ENCODE data around the gene CPT1A. TPM values are rescaled to one million over a fixed set of nuclear protein-coding genes. Genes with fewer than 3 reads are reported as not detected.

The CPT1A gene
- total and polyA plus RNA-seq, 8 donors: 7.0 to 103 (median 30.1) TPM

GRCh38 chr11:68810164-68810563 lies 31.6 kb downstream of the CPT1A start:
- intact Hi-C loops (cut with DNase I; ENCODE audit: low total_unique reads): no loop called here
- 56 to 79% (median 72%) methylated on average over 7 of the region's 7 CpGs for WGBS, 5 donors
- Histone ChIP-seq H3K9me3 (no peaks in the 10 kb centered on the region), H3K27me3 (no peaks in the 10 kb centered on the region), H3K27ac (no peak overlapping the region), H3K36me3 (peaks cover 38 to 99% (median 93%) of the 10 kb centered on the region in 4 donors), H3K4me1 (peaks cover 0 to 15% (median 11%) of the 10 kb centered on the region in 4 donors), H3K4me3 (no peak overlapping the region)
- TF ChIP-seq POLR2A (IDR thresholded peaks at IDR 0.05): no peak
- no peak for TF ChIP-seq EP300 (IDR thresholded peaks at IDR 0.05)
- no peak for TF ChIP-seq POLR2AphosphoS5 (IDR thresholded peaks at IDR 0.05)
- no peak for TF ChIP-seq CTCF (IDR thresholded peaks at IDR 0.05)
- DNase-seq: peak in 1 of 2 donors; percentile 54

DNA sequence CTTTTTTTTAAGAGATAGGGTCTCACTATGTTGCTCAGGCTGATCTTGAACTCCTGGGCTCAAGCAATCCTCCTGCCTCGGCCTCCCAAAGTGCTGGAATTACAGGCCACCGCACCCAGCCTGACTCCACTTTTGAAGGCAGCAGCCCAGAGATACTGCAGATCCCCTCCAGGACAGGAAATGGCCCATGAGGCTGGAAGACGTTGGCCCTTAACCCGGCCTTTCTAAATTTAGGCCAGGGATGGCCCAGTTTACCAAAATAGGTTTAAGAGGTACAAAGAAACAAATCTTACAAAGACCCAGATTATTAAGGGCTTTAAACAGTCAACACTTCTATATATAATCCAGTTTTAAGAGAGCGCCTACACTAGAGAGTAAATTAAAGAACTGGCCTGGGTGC lies 32.2 kb downstream of the CPT1A start:
- no peak for DNase-seq
- 75 to 84% (median 81%) methylated on average over 5 of the region's 5 CpGs for WGBS, 5 donors
- Histone ChIP-seq H3K9me3 (no peaks in the 10 kb centered on the region), H3K36me3 (peaks cover 37 to 99% (median 93%) of the 10 kb centered on the region in 4 donors), H3K4me3 (no peak overlapping the region), H3K27ac (no peak overlapping the region), H3K27me3 (no peaks in the 10 kb centered on the region), H3K4me1 (peaks cover 0 to 15% (median 11%) of the 10 kb centered on the region in 4 donors)
- no peak for TF ChIP-seq EP300 (IDR thresholded peaks at IDR 0.05)
- intact Hi-C loops (cut with DNase I; ENCODE audit: low total_unique reads): no loop called here

- Histone ChIP-seq H3K27me3 (no peaks in the 10 kb centered on the region), H3K9me3 (no peaks in the 10 kb centered on the region), H3K4me1 (peaks cover 0 to 15% (median 11%) of the 10 kb centered on the region in 4 donors), H3K4me3 (no peak overlapping the region), H3K27ac (no peak overlapping the region), H3K36me3 (peaks cover 39 to 99% (median 93%) of the 10 kb centered on the region in 4 donors)
- WGBS, 5 donors: 86 to 94% (median 90%) methylated on average over 2 of the region's 2 CpGs
- intact Hi-C loops (cut with DNase I; ENCODE audit: low total_unique reads): no loop called here
- TF ChIP-seq EP300 (IDR thresholded peaks at IDR 0.05) (no peak), POLR2A (IDR thresholded peaks at IDR 0.05) (no peak)
- DNase-seq: no peak
Measured at GRCh38 chr11:68808787-68809186, 32.9 kb downstream of the CPT1A start.

- no peak for DNase-seq
- TF ChIP-seq POLR2AphosphoS5 (IDR thresholded peaks at IDR 0.05) (no peak), CTCF (IDR thresholded peaks at IDR 0.05) (no peak), EP300 (IDR thresholded peaks at IDR 0.05) (no peak), POLR2A (IDR thresholded peaks at IDR 0.05) (no peak)
- H3K4me1 ChIP-seq: peaks cover 0 to 15% (median 7%) of the 10 kb centered on the region in 4 donors
- intact Hi-C loops (cut with DNase I; ENCODE audit: low total_unique reads): no loop called here
- H3K27me3 ChIP-seq: no peaks in the 10 kb centered on the region
- peaks cover 38 to 99% (median 93%) of the 10 kb centered on the region in 4 donors for H3K36me3 ChIP-seq
- H3K27ac ChIP-seq: no peak overlapping the region
- no peaks in the 10 kb centered on the region for H3K9me3 ChIP-seq
- H3K4me3 ChIP-seq: no peak overlapping the region
- 86 to 90% (median 87%) methylated on average over 23 of the region's 23 CpGs for WGBS, 5 donors
Measured at GRCh38 chr11:68806931-68807844, 34.5 kb downstream of the CPT1A start.

DNA sequence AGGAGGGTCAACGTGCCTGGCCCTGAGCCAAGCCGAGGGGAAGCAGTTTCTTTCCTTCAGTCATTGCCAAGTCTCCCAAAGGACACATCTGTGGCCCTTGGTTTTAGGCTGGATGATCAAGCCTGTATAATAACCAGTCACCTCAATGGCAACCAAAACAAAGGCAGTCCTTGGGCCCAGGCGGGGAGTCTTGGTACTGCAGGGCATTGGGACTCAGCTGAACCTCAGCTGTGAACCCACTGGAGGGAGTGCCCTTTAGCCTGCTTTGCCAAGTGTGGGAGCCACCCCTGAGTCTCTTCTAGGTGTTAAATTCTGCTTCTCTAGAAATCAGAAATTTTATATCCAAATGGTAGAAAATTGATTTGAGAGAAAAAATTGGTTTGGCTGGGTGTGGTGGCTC lies 36.9 kb downstream of the CPT1A start:
- TF ChIP-seq POLR2A (IDR thresholded peaks at IDR 0.05) (no peak), EP300 (IDR thresholded peaks at IDR 0.05) (no peak), CTCF (IDR thresholded peaks at IDR 0.05) (no peak), POLR2AphosphoS5 (IDR thresholded peaks at IDR 0.05) (no peak)
- H3K4me3 ChIP-seq: no peak overlapping the region
- DNase-seq: no peak
- H3K9me3 ChIP-seq: no peaks in the 10 kb centered on the region
- peaks cover 0 to 8% (median 3%) of the 10 kb centered on the region in 4 donors for H3K4me1 ChIP-seq
- no peak overlapping the region for H3K27ac ChIP-seq
- intact Hi-C loops (cut with DNase I; ENCODE audit: low total_unique reads): no loop called here
- peaks cover 50 to 99% (median 93%) of the 10 kb centered on the region in 4 donors for H3K36me3 ChIP-seq
- H3K27me3 ChIP-seq: no peaks in the 10 kb centered on the region
- WGBS, 5 donors: 63 to 78% (median 72%) methylated on average over 3 of the region's 3 CpGs
